H7 (cell line): ENCODE results near the gene SPANXD. TPM values are rescaled to one million over a fixed set of nuclear protein-coding genes. Genes with fewer than 3 reads are reported as not detected.

ENCODE experiments used
- total RNA-seq: library from RNA; depleted of rRNA; stranded (reverse); fragments of >200 nt; shearing (Covaris generic); gene quantifications from 2 replicates; pipeline ENCODE4 v1.2.3, GENCODE V29; 2014; rRNA removed

SPANXD gene
- total RNA-seq, 1 experiment from 2014 or later = not detected

Other genes with a start within 250 kb of the SPANXD start
- gene SPANXA1, start 114.0 kb downstream of the SPANXD start, total RNA-seq = not detected in 2 replicates
- not detected in 2 replicates for gene SPANXA2, start 109.0 kb downstream of the SPANXD start, total RNA-seq
- not detected in 2 replicates for gene MAGEC3, start 139.6 kb upstream of the SPANXD start, total RNA-seq
- gene MAGEC1, start 205.2 kb upstream of the SPANXD start, total RNA-seq = not detected in 2 replicates